Left lung (tissue), 10 donors: ENCODE measurements around the gene DDX41. TPM values are rescaled to one million over a fixed set of nuclear protein-coding genes. Genes with fewer than 3 reads are reported as not detected.

ENCODE experiments used
- ATAC-seq: fragments of 200-7000 bp; cut with Tn5 transposase; one replicate; pipeline ENCODE4 v1.9.1; 2020; ENCODE audit warnings: moderate library complexity
- DNase-seq, 4 donors: peaks; one replicate each; pipeline ENCODE4 v3.0.0-alpha.2; 2013 to 2020
- H3K27ac ChIP-seq, 2 donors: fragments of 200-600 bp; sonication (generic) in 1 of 2; one replicate each; pipeline versions ENCODE4 v1.5.0 to v1.8.0; 2020 to 2021
- H3K27me3 ChIP-seq, 2 donors: fragments of 200-600 bp; sonication (generic) in 1 of 2; one replicate each; pipeline versions ENCODE4 v1.5.0 to v1.8.0; 2020 to 2021
- H3K36me3 ChIP-seq, 2 donors: fragments of 200-600 bp; sonication (generic) in 1 of 2; one replicate each; pipeline versions ENCODE4 v1.5.0 to v1.8.0; 2020 to 2021
- H3K4me1 ChIP-seq, 2 donors: fragments of 200-600 bp; one replicate each; pipeline ENCODE4 v1.8.0; 2021
- H3K4me3 ChIP-seq, 2 donors: fragments of 200-600 bp; sonication (generic) in 1 of 2; one replicate each; pipeline versions ENCODE4 v1.5.0 to v1.8.0; 2020 to 2021; ENCODE audit warnings: mild to moderate bottlenecking in 1 of 2
- H3K9me3 ChIP-seq, 2 donors: fragments of 200-600 bp; sonication (generic) in 1 of 2; one replicate each; pipeline versions ENCODE4 v1.5.0 to v1.8.0; 2020 to 2021
- CTCF ChIP-seq, 2 donors: fragments of 200-600 bp; sonication (generic) in 1 of 2; IDR thresholded peaks; one replicate each; pipeline versions ENCODE4 v1.5.0 to v1.8.0; 2021; ENCODE audit warnings: antibody characterized with exemption in 2 of 2
- intact Hi-C, 2 donors: fragments of 100-400 bp; cut with DNase I; formaldehyde crosslinking; loops; one replicate each; pipeline versions ENCODE4 v1.11.2 to v1.14.2; 2022
- polyA plus RNA-seq, 6 donors: library from polyadenylated mRNA; unstranded; fragments of 120-200 nt; gene quantifications; one replicate each; pipeline ENCODE4 v1.2.1, GENCODE V29; 2013; ENCODE audit not compliant: insufficient read length in 6 of 6
- total RNA-seq, 2 donors: library from RNA; stranded (reverse); fragmentation: NEBNext Ultra II Directional; extraction: Animal tissue kit (Norgen Biotek cat#: 25700); gene quantifications; one replicate each; pipeline ENCODE4 v1.2.1, GENCODE V29; 2021
- donor health status: DM: no; HTN: yes; CAD: no.
- donor health status: DM: no; HTN: no; CAD: no.

DDX41 gene
- total and polyA plus RNA-seq, 8 donors = 65.9 to 90.2 (median 81.9) TPM

GRCh38 chr5:177498013-177498787, 18.6 kb downstream of the DDX41 start:
- intact Hi-C loops = no loop called here

GRCh38 chr5:177497292-177498012, 19.3 kb downstream of the DDX41 start, which contains the start of gene PDLIM7:
Gene PDLIM7 (minus strand): TSS chr5:177497604. CDS start chr5:177496512, 1,092 bp downstream.
- Histone ChIP-seq H3K4me3 (peak within 1 kb of the TSS; percentile 73 to 80), H3K27me3 (peaks cover 0 to 10% of the 10 kb centered on the region in 2 donors), H3K27ac (peak within 1 kb of the TSS; percentile 91 to 92), H3K9me3 (no peaks in the 10 kb centered on the region), H3K36me3 (peaks cover 0 to 12% of the 10 kb centered on the region in 2 donors), H3K4me1 (peaks cover 36 to 76% of the 10 kb centered on the region in 2 donors)
- intact Hi-C loops = no loop called here
- peak in 1 of 2 donors; percentile 19 for TF ChIP-seq CTCF (IDR thresholded peaks at IDR 0.05)
- DNase-seq = peak; percentile 97 to 99 (median 98)
- peak; percentile 89 for ATAC-seq

More at GRCh38 chr5:177498013-177498787, 18.6 kb downstream of the DDX41 start:
- no peak for TF ChIP-seq CTCF (IDR thresholded peaks at IDR 0.05)
- Histone ChIP-seq H3K9me3 (no peaks in the 10 kb centered on the region), H3K36me3 (peaks cover 0 to 12% of the 10 kb centered on the region in 2 donors), H3K27me3 (peaks cover 0 to 10% of the 10 kb centered on the region in 2 donors), H3K4me1 (peaks cover 35 to 69% of the 10 kb centered on the region in 2 donors), H3K27ac (peak overlapping the region; percentile 42 to 92), H3K4me3 (peak overlapping the region; percentile 73 to 80)
- peak in 2 of 4 donors; percentile 62 to 91 for DNase-seq
- ATAC-seq = peak; percentile 6

GRCh38 chr5:177496727-177497291, 20.0 kb downstream of the DDX41 start:
- ATAC-seq = peak; percentile 18
- peak in 3 of 4 donors; percentile 81 to 92 (median 89) for DNase-seq
- TF ChIP-seq CTCF (IDR thresholded peaks at IDR 0.05) = no peak
- peaks cover 0 to 10% of the 10 kb centered on the region in 2 donors for H3K27me3 ChIP-seq
- peak overlapping the region; percentile 91 to 92 for H3K27ac ChIP-seq
- H3K4me3 ChIP-seq = peak overlapping the region; percentile 73 to 80
- intact Hi-C loops = no loop called here
- peaks cover 36 to 76% of the 10 kb centered on the region in 2 donors for H3K4me1 ChIP-seq
- H3K36me3 ChIP-seq = peaks cover 0 to 15% of the 10 kb centered on the region in 2 donors
- no peaks in the 10 kb centered on the region for H3K9me3 ChIP-seq

GRCh38 chr5:177496070-177496726, 20.6 kb downstream of the DDX41 start:
- DNase-seq (peak in 1 of 4 donors; percentile 48), ATAC-seq (no peak)
- peaks cover 0 to 10% of the 10 kb centered on the region in 2 donors for H3K27me3 ChIP-seq
- intact Hi-C loops = no loop called here
- H3K4me3 ChIP-seq = peak overlapping the region; percentile 73 to 80
- H3K36me3 ChIP-seq = peaks cover 0 to 21% of the 10 kb centered on the region in 2 donors
- peak in 1 of 2 donors; percentile 18 for TF ChIP-seq CTCF (IDR thresholded peaks at IDR 0.05)
- peaks cover 36 to 78% of the 10 kb centered on the region in 2 donors for H3K4me1 ChIP-seq
- no peaks in the 10 kb centered on the region for H3K9me3 ChIP-seq
- peak overlapping the region; percentile 91 to 92 for H3K27ac ChIP-seq
